Activated T-helper 1 cell treated with Interleukin-2 at 50 U/mL for 16 hours (primary cell): ENCODE data around the gene SRCAP.

Experiments
- DNase-seq: peaks from one replicate; pipeline ENCODE4 v3.0.0-alpha.2; 2020; ENCODE audit warnings: low read depth

SRCAP gene

DNA sequence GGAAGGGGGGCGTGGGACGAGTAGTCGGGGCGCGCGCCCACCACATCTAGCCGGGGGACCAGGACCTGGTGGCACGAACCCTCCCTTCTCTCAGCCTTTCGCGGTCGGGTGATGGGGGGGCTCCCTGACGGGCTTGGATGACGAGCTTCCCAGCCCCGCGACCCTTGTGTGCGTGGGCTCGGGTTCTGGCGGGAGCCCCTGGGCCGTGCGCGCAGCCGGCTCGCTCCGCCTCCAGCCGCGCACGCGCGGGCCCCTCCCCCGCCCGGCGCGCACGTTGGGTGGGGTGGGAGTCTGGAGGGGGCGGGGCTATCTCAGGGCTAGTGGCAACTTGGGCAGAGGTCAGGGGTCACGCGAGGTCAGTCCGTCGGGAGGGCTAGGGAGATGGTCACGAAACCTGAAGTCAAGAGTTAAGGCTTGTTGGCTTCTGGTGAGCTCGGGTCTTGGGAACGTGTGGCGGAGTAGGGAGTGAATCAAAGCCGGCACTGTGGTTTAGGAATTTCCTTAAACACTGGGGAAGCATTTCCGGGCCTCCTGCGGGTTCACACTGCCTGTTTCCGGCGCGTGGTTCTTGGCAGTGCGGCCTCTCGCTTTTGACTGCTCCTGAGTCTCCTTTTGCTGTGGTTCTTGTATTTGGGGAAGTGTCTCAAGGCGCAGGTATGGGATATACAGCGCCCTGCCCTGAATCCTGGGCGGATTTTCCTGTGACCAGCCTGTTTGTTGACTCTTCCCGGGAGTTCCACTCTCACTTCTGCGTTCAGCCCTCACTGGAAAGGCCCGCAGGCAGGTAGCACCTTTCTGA lies at the start of gene SRCAP:
Gene SRCAP (plus strand): TSS at position 356 of the 799 bp plus-strand sequence. CDS start 1,654 bp downstream, outside the sequence.
- DNase-seq, result peak; percentile 73

DNA sequence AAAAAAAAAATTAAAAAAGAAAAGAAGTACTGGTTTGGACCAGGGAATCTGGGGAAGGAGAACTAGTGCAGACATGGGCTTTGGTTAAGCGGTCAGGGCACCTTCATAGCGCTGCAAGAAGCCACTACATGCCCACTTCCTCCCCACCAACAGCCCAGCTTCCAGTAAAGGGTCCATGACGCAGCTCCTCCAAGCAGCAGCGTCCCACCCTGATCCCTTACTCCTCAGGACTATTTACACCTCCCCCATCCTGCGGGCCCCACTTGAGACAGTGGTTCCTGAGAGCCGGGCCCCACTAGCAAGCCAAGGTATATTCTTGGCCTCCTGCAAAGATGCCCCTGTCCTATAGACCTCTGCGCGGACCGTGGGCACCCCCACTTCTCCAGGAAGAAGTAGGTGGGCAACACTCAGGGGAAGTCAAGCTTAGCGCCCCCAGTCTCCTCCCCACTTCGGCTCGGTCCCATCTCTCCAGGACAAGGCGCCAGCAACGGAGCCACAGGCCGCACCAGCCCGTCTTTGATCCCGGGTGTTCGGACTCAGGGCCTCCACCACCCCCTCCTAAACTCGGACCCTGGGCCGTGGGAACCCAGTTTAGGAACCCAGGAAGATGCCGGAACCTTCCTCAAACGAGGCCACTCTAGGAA lies 49.1 kb upstream of the SRCAP start:
- DNase-seq, result no peak

DNA sequence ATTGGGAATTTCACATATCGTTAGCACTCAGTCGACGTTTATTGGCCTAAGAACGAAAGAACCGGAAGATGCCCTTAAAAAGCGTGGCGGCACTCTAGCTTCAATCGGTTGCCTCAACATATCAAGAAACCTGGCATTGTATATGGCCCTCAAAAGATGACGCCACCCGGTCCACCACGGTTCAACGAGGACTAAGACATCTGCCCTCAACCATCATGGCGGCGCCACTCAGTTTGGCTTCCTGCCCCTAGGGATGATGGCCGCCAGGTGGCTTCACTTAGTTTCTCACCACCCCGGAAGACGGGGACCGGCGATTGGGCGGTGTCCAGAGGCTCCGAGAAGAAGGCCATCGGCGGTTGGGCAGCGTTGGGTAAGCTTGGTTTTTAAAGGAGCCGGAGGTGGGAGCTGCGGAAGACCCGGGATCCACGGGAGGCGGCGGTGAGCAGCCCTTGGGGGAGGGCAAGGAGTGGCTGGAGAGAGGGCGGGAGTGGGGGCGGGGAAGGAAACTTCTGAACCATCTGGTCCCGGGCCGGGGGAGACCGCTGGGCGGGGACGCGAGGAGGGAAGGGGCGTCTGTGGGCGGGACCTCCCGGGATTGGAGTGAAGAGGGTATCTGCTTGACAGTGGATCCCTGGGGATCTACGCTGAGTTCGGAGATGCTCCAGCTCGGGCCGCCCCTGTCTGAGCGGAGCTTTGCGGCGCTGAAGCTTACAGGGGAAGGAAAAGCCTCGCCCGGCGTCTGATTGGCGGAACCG lies 48.4 kb upstream of the SRCAP start, which contains the start of gene PRR14:
Gene PRR14 (plus strand): TSS at position 592 of the 755 bp plus-strand sequence. CDS start 686 bp downstream, outside the sequence.
- DNase-seq, result peak; percentile 96

DNA sequence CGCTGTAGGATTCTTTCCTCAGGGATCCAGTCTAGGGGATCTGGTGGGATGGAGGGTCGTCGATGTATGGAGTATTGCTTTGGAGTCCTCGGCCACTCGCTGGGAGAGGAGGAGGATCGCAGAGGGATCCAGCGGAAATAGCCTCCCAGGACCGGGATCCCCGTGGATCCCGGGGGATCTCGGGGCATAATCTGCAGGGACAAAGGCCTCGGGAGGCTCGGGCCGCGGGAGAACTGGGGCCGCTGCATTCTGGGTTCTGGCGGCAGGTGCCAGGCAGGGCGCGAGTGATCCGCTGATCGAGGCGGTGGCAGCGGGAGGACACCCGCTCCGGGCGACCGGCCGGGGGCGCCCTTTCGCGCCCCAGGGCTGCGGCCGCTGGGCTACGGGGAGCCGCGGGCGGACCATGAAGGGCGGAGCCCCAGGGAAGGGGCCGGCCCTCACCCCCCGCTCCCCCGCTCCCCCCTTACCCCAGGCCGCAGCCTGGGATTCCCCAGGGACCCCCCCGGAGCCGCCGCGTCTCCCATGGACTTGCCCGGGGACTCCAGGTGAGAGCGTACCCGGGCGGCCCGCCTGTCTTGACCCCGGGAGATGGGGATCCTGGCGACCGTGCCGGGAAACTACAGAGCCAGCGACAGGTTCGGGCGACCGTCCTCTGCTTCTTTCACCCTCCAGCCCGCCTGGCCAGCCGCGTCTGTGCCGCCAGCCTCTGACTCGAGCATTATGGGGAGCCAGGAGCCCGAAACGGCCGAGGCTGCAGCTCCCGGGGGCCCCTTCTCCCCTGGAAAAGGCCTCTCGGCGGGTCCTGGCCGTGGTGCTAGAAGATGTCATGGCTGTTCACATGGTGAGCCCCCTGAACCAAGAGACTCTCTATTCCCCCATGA lies 47.6 kb upstream of the SRCAP start:
- DNase-seq, result peak; percentile 68

DNA sequence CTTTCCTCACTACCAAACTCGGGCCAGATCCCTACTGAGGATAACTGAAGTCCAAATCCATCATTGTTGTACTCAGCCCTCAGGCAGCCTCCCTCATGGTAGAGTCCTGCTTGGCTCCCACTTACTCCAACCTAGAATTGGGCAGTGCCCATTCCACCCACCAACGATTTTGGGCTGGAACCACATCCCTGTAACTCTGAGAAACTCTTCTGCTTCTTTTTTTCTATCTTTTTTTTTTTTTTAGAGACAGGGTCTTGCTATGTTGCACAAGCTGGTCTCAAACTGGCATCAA lies 47.0 kb upstream of the SRCAP start:
- DNase-seq, result no peak

DNA sequence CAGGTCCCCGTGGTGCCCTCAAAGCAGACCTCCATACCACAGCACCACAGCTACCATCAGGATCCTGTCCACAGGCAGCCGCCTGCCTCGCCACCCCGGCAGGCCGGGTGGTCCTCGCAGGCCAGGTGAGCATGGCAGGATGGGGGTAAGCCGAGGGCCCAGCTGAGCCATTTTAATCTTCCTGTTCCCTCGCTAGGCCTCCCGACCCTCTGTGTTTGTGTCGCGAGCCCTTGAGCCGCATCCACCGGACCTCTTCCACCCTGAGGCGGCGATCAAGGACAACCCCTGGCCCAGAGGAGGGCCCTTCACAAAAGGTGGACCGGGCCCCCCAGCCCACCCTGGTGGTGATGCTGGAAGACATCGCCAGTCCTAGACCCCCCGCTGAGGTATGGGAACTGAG lies 46.3 kb upstream of the SRCAP start:
- no peak for DNase-seq

DNA sequence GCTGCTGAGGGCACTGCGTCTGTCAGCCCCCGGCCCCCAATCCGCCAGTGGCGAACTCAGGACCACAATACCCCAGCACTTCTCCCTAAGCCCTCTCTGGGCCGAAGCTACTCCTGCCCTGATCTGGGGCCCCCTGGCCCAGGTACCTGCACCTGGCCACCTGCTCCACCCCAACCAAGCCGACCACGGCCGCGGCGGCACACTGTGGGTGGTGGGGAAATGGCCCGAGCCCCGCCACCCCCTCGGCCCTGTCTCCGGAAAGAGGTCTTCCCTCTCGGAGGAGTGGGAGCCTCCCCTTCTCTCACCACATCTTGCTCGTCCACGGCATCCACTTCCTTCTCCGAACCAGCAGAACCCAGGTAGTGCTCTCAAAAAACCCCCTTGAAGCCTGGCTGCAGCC lies 44.1 kb upstream of the SRCAP start:
- no peak for DNase-seq

DNA sequence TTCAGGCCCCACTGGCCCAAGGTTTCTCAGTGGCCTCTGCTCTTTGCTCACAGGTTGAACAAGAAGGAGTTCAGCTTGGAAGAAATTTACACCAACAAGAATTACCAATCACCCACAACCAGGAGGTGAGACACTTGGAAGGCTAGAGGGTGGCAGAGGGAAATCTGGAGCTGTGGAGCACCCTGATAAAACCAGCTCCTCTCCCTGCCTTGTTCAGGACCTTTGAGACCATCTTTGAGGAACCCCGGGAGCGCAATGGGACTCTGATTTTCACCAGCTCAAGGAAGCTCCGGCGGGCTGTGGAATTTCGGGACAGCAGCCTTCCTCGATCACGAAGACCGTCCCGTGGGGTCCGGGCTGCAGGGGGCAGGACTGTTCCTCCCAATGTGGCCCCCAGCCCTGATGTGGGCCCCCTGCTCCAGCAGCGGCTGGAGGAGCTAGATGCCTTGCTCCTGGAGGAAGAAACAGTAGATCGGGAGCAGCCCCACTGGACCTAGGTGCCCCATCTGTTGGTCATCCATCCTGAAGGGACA lies 43.1 kb upstream of the SRCAP start:
- DNase-seq, result no peak

DNA sequence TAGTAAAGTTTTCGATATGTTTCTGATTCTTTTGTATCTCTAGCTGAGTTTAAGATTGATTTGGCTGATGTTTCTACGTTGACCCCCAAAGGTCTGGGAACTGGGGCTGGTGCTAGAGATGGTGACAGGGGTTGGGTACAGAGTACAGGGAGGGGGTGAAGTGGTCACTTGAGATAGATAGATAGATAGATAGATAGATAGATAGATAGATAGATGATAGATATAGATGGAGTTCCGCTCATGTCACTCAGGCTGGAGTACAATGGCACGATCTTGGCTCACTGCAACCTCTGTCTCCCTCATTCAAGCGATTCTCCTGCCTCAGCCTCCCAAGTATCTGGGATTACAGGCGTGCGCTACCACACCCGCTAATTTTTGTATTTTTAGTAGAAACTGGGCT lies 42.6 kb upstream of the SRCAP start:
- DNase-seq, result no peak

DNA sequence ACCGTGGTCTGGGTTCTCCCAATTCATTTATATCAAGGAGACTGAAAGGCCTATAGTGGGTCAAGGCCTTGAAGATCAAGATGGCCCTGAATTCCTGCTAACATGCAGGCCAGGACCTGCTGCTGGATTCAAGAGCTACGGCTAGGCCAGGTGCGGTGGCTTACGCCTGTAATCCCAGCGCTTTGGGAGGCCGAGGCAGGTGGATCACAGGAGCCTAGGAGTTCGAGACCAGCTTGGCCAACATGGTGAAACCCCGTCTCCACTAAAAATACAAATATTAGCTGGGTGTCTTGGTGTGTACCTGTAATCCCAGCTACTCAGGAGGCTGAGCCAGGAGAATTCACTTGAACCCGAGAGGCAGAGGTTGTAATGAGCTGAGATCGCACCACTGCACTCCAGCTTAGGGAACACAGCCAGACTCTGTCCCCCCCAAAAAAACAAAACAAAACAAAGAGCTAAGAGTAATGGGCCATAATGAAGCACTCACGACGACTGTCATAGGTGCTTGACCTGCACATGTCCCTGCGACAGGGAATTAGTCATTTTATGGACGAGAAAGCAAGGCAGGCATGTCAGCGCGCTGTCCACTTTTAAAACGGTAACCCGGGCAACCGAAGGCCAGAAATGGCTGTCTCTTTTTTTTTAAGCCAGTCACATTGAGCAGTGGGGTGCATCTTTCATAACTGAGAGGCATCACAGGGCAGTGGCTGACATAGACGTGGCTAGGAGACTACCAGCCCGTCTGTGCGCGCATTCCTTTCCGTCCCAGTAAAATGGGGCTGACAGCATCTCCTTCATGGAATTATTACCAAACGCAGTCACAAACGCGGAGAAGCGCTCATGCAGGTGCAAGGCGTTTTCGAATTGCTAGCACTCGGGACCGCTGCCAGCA lies 41.8 kb upstream of the SRCAP start:
- no peak for DNase-seq

DNA sequence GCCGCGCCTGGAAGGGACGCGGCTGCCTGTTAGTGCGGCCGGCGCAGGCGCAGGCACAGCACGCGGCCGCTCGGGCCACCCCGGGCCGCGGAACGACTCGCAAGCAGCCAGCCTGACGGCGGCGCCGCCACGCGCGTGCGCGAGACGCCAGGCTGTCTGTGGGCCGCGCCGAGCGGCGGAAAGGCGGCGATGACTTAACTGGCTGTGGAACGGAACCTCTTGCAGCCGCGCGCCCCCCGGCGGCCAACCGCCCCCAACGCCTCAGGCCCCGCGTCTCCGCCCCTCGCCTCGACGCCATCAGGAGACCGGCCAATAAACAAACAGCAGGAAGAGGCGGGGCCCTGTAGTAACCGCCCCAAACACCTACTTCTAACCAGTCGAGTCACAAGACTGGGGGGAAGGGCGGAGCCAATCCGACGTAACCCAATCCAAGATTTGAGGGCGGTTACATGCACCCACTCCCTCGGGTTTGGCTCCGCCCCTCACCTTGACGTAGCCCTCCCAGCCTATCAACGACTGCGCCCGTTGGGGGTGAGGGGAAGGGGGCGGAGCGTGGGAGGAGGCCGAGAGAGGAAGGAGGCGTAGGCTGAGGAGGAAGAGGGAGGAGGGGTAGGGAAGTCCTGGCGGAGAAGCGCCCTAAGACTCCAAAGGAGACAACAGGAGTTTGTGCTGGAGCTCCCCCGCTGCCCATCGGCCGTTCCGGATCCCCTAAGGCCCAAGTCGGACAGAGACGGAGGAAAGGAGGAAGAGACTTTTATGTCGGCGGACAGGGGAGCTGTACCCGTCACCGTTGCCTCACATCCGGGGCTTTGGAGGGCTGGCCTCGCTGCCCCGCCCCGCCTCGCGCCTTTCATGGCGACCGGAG lies 40.9 kb upstream of the SRCAP start, which contains the start of gene FBRS:
Gene FBRS (plus strand): TSS at position 566 of the 865 bp plus-strand sequence. CDS start 1,088 bp downstream, outside the sequence.
- DNase-seq, result peak; percentile 99

DNA sequence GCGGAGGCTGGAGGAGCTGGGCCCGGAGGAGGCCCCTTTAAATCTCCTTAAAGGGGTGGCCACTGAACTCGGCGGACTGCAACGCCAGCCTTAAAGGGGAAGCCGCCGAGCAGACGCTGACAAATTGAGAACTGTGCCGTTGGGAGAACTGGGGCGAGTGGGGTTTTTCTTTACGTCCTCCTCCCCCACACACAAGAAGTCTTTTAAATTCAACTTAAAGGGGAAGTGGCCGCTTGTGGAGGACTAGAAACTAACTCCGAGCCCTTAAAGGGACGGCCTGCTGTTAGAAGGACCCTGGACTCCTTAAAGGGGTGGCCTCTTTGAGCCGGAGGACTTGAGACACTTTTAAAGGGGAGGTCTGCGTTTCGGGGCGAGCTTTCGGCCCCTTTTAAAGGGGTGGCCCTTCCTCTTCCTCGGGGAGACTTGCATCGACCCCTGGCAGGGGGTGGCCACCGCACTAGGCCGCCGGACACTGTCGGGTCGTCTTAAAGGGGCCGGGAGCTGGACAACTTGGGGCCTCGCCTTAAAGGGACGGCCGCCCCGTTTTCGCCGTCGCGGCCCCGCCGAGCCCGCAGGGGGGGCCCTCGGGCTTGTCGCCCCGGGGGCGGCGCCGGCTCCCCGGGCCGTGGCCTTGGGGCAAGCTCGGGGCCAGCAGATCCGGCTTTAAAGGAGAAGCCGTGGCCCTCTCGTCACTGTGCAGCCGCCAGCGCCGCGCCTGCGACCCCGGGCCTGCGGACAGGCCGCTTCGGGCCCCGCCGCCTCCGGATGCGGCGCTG lies 40.1 kb upstream of the SRCAP start:
- DNase-seq, result no peak

DNA sequence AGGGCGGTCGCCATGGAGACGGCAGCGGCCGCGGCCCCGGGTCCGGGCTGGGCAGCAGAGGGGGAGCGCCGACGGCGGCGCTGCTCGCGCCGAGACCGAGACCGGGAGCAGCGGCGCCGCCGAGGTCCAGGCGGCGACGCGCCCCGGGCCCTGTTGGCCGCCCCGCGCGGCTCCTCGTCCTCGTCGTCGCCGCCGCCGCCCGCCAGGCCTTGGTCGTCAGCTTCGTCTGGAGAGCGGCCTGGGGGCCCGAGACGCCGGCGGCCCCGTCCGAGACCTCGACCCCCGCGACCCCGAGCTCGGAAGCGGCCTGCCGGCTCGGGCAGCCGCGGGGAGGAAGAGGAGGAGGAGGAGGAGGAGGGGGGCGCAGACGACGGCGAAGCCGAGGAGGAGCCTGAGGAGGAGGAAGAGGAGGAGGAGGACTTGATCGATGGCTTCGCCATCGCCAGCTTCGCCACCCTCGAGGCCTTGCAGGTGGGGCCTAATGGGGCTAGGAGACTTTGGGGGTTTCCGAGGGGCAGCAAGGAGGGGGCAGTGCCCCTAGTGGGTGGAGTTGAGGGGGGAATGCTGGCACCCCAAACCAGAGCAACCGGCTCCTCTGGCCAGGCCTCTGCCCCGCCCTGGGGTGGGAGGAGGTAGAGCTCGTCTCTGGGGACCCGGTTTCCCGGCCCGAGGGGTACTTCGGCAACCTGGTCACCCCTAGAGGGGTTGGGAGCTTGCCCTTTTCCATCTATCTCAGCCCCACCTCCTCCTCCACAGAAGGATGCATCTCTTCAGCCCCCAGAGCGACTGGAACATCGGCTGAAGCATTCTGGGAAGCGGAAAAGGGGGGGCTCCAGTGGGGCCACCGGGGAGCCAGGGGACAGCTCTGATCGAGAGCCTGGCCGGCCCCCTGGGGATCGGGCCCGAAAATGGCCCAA lies 39.2 kb upstream of the SRCAP start:
- peak; percentile 19 for DNase-seq

DNA sequence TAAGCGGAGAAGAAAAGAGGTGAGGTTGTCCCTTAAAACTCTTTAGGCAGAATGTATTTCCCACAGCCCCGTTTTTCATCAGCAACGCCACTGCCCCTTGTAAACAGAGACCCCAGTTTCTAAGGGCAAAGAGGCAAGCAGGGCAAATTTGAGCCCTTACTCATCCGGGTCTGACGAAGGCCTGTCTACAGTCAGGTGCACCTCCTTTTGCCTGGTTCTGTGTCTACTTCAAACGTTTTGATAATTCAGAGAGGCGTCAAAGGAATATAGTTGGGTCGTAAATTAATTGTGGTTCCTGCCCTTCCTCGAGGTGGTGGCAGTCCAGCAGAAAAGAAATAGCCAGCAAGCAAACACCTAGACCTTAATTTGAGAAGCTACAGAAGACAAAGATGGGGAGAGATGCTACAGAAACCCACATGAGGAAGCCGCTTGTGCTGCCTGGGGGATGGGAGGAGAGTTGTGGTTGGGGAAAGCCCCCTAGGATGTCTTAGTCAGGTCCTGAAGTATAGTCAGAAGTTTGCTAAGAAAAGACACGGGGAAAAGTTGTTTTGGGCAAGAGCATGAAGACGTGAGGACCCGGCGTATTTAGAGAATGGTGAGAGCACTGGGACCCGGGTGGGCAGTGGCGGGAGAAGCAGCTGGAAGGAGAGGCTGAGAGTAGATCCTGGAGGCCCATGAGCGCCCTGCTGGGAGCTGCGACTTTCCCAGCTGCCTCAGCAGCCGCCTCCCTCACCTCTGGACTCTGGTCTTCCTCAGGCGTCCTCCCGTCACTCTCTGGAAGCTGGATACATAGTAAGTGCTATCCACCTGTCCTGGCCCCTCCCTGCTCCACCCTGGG lies 38.3 kb upstream of the SRCAP start:
- DNase-seq, result peak; percentile 58

DNA sequence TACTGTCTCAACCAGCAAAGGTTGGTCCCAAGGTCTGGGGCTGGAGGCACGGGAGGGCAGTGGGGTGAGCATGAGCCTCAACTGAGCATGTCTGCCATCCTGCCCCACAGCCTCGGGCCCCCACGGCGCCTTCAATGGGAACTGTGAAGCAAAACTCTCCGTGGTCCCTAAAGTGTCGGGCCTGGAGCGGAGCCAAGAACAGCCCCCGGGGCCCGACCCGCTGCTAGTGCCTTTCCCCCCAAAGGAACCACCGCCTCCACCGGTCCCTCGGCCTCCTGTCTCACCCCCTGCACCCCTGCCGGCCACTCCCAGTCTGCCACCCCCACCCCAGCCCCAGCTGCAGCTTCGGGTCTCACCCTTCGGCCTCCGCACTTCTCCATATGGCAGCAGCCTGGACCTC lies 36.5 kb upstream of the SRCAP start:
- no peak for DNase-seq

DNA sequence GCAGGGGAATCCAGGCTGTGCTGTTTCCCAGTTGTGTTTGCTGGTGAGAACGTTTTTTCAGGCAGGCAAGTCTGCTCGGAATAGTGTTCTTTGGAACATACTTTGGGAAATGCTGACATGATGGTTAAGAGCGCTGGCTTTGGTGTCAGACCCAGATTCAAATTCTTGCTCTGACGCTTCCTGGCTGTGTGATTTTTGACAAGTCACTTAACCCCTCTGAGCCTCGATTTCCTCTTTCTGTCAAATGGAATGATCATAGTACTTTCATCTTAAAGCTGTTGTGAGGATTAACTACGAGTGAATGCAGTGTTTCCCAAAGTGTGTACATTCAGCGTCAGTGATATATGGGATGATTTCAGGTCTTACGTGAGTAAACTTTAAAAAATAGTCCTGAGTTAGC lies 35.9 kb upstream of the SRCAP start:
- DNase-seq, result no peak

DNA sequence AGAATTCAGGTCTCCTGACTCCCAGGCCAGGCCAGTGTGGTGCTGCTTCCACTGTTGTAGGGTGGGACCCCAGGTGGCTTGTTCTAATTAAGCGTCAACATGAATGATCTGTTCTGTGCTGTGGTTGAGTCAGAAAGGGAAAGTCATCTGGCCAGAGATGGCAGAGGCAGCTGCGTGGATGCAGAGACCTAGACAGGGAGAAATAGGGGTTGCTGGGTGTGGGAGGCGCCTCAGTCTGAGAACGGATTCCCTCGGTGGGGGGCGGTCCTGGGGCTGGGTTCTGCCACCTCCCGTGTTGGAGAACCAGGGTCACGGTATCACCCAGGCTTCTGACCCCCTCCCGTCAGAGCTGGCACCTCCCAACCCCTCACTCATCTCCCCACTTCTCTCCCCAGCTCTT lies 35.2 kb upstream of the SRCAP start:
- DNase-seq, result no peak
